Smooth muscle cell (in vitro differentiated cells): ENCODE results near the gene VARS1. TPM values are rescaled to one million over a fixed set of nuclear protein-coding genes. Genes with fewer than 3 reads are reported as not detected.

Source experiments
- DNase-seq: peaks from one replicate; lab custom pipeline; 2025; ENCODE audit not compliant: unreplicated experiment; lab: John Stamatoyannopoulos, UW
- H2AFZ ChIP-seq: fragments of 200-600 bp; sonication (generic); 2 replicates; pipeline ENCODE4 v1.6.0; 2016; ENCODE audit warnings: antibody characterized with exemption, low read depth, mild to moderate bottlenecking
- H3F3A ChIP-seq: fragments of 200-600 bp; sonication (generic); 2 replicates; pipeline ENCODE4 v1.6.0; 2017; ENCODE audit warnings: antibody characterized with exemption, low read depth
- H3K27ac ChIP-seq: fragments of 200-600 bp; sonication (generic); 2 replicates; pipeline ENCODE4 v1.5.1; 2016; ENCODE audit warnings: low read depth, mild to moderate bottlenecking
- H3K27me3 ChIP-seq: fragments of 200-600 bp; sonication (generic); 2 replicates; pipeline ENCODE4 v1.6.1; 2016; ENCODE audit warnings: low read depth, mild to moderate bottlenecking
- H3K36me3 ChIP-seq: fragments of 200-600 bp; sonication (generic); 2 replicates; pipeline ENCODE4 v1.5.1; 2016; ENCODE audit warnings: low read depth
- H3K4me1 ChIP-seq: fragments of 200-600 bp; sonication (generic); 2 replicates; pipeline ENCODE4 v1.5.1; 2016; ENCODE audit warnings: low read depth
- H3K4me2 ChIP-seq: fragments of 200-600 bp; sonication (generic); 2 replicates; pipeline ENCODE4 v1.6.0; 2016; ENCODE audit warnings: mild to moderate bottlenecking
- H3K4me3 ChIP-seq: fragments of 200-600 bp; sonication (generic); 2 replicates; pipeline ENCODE4 v1.5.1; 2016; ENCODE audit warnings: mild to moderate bottlenecking
- H3K79me2 ChIP-seq: fragments of 200-600 bp; sonication (generic); 2 replicates; pipeline ENCODE4 v1.6.0; 2016; ENCODE audit warnings: low read depth, mild to moderate bottlenecking
- H3K9ac ChIP-seq: fragments of 200-600 bp; sonication (generic); 2 replicates; pipeline ENCODE4 v1.6.0; 2016; ENCODE audit warnings: low read depth
- H3K9me3 ChIP-seq: fragments of 200-600 bp; sonication (generic); replicated peaks from 2 replicates; pipeline ENCODE4 v1.5.1; 2016; ENCODE audit warnings: low read depth
- H4K20me1 ChIP-seq: fragments of 200-600 bp; sonication (generic); 2 replicates; pipeline ENCODE4 v1.6.0; 2016; ENCODE audit warnings: low read depth
- WGBS: methylation state at CpG from one replicate; pipeline ENCODE4 v1.1.7; 2016; ENCODE audit warnings: low lambda C conversion rate; 5-methylcytosine and 5-hydroxymethylcytosine counted together
- polyA plus RNA-seq: library from polyadenylated mRNA; unstranded; fragments of >200 nt; fragmentation: Nextera tagmentation; extraction: Ambion mirVana; gene quantifications from 2 replicates; pipeline ENCODE4 v1.2.1, GENCODE V29; 2016
- total RNA-seq: library from RNA; depleted of rRNA; stranded (reverse); fragments of >200 nt; gene quantifications from 2 replicates; pipeline ENCODE4 v1.2.3, GENCODE V29; 2014
- TF ChIP-seq, protein P1 (sequence below): fragments of 200-600 bp; sonication (generic); IDR thresholded peaks from 2 replicates; pipeline ENCODE4 v1.5.1; 2017; ENCODE audit warnings: borderline replicate concordance, mild to moderate bottlenecking, antibody characterized with exemption; ENCODE audit not compliant: insufficient read depth, poor library complexity, severe bottlenecking

Gene VARS1
- total and polyA plus RNA-seq, 2 experiments from 2014 or later, result 60.8 to 80.8 TPM

DNA sequence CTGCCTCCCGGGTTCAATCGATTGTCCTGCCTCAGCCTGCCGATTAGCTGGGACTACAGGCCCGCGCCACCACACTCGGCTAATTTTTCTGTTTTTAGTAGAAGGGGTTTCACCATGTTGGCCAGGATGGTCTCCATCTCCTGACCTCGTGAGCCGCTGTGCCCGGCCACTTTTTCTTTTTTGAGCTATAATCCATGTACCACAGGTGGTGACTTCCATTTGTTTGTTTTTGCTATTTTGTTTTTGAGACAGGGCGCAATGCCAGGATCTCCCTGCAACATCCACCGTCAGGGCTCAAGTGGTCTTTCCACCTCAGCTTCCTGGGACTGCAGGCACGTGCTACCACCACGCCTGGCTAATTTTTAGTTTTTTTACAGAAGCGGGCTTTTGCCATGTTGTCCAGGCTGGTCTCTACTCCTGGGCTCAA lies 40.5 kb upstream of the VARS1 start:
- DNase-seq, result no peak
- H3K79me2 ChIP-seq, result peaks cover 45% of the 10 kb centered on the region

DNA sequence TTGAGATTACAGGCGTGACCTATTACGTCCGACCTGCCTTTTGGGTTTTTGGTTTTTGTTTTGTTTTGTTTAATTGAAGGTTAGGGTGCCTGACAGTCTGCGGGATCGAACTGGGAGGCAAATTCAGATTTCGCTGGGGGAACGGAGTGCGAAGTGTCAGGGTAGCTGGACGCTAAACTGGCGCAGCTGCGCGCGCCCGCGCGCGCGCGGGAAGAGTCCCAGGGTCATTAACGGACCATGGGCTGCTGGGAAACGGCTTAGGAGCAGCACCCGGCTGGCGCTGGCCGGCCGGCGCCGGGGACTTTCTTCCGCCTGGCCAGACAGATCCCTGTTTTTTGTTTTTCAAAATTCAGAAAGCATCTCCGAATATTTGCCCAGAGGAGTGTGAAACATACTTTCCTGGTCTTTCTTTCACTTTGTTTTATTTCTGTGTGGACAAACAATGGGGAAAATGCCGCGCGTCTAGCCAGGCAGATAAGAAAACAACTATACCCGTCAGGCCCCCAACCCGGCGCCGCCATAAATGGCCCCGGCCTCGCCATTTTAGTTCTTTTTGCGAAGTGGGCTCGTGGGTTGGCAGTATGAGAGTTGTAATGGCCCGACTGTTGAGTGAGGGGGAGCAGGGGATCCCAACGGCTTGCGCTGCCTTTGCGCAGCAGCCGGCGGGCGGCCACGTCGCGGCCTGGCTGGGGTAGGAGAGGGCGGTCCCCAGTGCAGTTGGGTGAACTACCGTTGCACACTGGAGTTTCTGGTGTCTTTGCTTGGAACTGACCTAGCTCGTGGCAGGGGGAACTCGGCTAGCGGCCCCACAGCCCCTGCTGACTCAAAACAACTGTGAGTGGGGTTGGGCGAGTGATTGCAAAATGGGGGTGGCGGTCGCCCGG lies 39.1 kb upstream of the VARS1 start:
- no peaks in the 10 kb centered on the region for H3K27me3 ChIP-seq
- H3K4me2 ChIP-seq, result peak overlapping the region; percentile 96
- H3K36me3 ChIP-seq, result peaks cover 12% of the 10 kb centered on the region
- H3K27ac ChIP-seq, result peak overlapping the region; percentile 98
- H3K4me3 ChIP-seq, result peak overlapping the region; percentile 75
- H3K79me2 ChIP-seq, result peaks cover 57% of the 10 kb centered on the region
- DNase-seq, result peak; percentile 62
- peak overlapping the region; percentile 96 for H3K9ac ChIP-seq
- TF ChIP-seq, protein P1, sequence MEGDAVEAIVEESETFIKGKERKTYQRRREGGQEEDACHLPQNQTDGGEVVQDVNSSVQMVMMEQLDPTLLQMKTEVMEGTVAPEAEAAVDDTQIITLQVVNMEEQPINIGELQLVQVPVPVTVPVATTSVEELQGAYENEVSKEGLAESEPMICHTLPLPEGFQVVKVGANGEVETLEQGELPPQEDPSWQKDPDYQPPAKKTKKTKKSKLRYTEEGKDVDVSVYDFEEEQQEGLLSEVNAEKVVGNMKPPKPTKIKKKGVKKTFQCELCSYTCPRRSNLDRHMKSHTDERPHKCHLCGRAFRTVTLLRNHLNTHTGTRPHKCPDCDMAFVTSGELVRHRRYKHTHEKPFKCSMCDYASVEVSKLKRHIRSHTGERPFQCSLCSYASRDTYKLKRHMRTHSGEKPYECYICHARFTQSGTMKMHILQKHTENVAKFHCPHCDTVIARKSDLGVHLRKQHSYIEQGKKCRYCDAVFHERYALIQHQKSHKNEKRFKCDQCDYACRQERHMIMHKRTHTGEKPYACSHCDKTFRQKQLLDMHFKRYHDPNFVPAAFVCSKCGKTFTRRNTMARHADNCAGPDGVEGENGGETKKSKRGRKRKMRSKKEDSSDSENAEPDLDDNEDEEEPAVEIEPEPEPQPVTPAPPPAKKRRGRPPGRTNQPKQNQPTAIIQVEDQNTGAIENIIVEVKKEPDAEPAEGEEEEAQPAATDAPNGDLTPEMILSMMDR, result no peak
- H3K9me3 ChIP-seq, result no peaks in the 10 kb centered on the region
- H3K4me1 ChIP-seq, result peaks cover 27% of the 10 kb centered on the region
- H2AFZ ChIP-seq, result peak overlapping the region; percentile 64
- peaks cover 44% of the 10 kb centered on the region for H4K20me1 ChIP-seq
- 1% methylated on average over 59 of the region's 59 CpGs for WGBS
- peaks cover 25% of the 10 kb centered on the region for H3F3A ChIP-seq

More for the DNA sequence above, 40.5 kb upstream of the VARS1 start:
- WGBS, result 5% methylated on average over 14 of the region's 14 CpGs
- H3K27ac ChIP-seq, result peak overlapping the region; percentile 98
- H2AFZ ChIP-seq, result no peak overlapping the region
- H4K20me1 ChIP-seq, result peaks cover 44% of the 10 kb centered on the region
- H3K27me3 ChIP-seq, result no peaks in the 10 kb centered on the region
- peaks cover 14% of the 10 kb centered on the region for H3K36me3 ChIP-seq
- no peaks in the 10 kb centered on the region for H3K9me3 ChIP-seq
- H3F3A ChIP-seq, result peaks cover 36% of the 10 kb centered on the region
- H3K4me1 ChIP-seq, result peaks cover 27% of the 10 kb centered on the region
- H3K4me2 ChIP-seq, result peak overlapping the region; percentile 96
- peak overlapping the region; percentile 96 for H3K9ac ChIP-seq
- TF ChIP-seq, protein P1, result no peak
- H3K4me3 ChIP-seq, result peak overlapping the region; percentile 75

DNA sequence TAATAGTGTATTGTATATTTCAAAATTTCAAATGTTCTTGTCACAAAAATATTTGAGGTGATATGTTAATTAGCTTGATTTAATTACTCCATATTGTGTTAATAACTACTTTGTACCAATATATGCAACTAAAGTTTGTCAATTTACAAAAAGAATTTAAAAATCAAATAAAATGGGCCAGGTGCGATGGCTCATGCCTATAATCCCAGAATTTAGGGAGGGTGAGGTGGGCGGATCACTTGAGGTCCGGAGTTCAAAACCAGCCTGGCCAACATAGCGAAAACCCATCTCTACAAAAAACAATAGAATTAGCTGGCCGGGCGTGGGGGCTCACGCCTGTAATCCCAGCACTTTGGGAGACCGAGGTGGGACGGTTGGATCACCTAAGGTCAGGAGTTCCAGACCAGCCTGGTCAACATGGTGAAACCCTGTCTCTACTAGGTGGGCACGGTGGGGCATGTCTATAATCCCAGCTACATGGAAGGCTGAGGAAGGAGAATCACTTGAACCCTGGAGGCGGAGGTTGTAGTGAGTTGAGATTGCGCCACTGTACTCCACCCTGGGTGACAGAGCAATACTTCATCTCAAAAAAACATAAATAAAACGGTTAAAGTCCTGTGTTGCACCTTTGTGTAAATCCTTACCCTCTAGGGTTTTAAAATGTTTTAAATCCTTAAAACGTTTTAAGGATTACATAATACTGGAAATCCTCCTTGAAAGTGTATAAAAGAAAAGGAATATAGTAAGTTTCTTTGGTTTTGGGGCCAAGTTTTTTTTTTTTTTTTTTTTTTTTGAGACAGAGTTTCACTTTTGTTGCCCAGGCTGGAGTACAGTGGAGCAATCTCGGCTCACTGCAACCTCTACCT lies 36.0 kb upstream of the VARS1 start:
- peaks cover 40% of the 10 kb centered on the region for H3K79me2 ChIP-seq

More for the DNA sequence above, 36.0 kb upstream of the VARS1 start:
- Histone ChIP-seq H3K36me3 (no peaks in the 10 kb centered on the region), H2AFZ (no peak overlapping the region), H3K27me3 (no peaks in the 10 kb centered on the region), H3K4me2 (peak overlapping the region; percentile 94), H4K20me1 (peaks cover 15% of the 10 kb centered on the region), H3K4me1 (peaks cover 10% of the 10 kb centered on the region), H3K9ac (no peak overlapping the region), H3K9me3 (no peaks in the 10 kb centered on the region), H3K4me3 (peak overlapping the region; percentile 86), H3K27ac (no peak overlapping the region), H3F3A (peaks cover 7% of the 10 kb centered on the region)
- DNase-seq, result no peak
- TF ChIP-seq, protein P1, result no peak
- 94% methylated on average over 15 of the region's 15 CpGs for WGBS
